Measurements from ENCODE around the gene TTC12.

TTC12 gene

GRCh38 chr11:113385749-113386148, 71.4 kb downstream of the TTC12 start:
- TF ChIP-seq GATA1 (IDR thresholded peaks at IDR 0.05; ENCODE audit: low read depth, low read length) = no peak
- TF ChIP-seq POLR2A (IDR thresholded peaks at IDR 0.05; ENCODE audit: low read length) = no peak
- no peak for DNase-seq

- TF ChIP-seq GATA1 (IDR thresholded peaks at IDR 0.05; ENCODE audit: low read depth, low read length) = no peak
- no peak for DNase-seq
Measured at GRCh38 chr11:113386866-113387265, 72.5 kb downstream of the TTC12 start.

DNA sequence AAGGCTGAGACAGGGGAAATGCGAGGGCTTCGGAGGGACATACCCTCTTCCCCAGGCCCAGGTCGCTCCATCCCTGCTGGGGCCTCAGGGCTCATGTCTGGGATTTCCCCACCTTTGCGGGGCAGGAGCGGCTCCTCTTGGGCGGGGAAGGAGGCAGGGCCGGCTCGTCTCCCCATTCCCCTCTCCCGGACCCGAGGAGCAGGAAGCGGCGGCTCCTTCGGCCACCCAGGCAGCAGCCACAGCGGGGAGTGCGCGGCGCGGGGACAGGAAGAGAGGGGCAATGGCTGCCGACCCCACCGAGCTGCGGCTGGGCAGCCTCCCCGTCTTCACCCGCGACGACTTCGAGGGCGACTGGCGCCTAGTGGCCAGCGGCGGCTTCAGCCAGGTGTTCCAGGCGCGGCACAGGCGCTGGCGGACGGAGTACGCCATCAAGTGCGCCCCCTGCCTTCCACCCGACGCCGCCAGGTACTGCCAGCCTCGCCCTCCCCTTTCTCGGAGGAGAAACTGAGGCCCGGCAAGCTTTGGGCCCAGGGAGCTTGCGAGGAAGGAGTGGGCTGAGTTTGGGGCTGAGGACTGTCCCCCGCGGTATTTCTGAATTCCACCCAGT, 73.3 kb downstream of the TTC12 start, which contains the start of gene ANKK1:
TSS of gene ANKK1 (plus strand) at position 175 of the 607 bp plus-strand sequence. CDS start at position 281, 106 bp downstream.
- TF ChIP-seq GATA1 (IDR thresholded peaks at IDR 0.05; ENCODE audit: low read depth, low read length) (no peak), POLR2A (IDR thresholded peaks at IDR 0.05; ENCODE audit: low read length) (no peak)
- DNase-seq = no peak

DNA sequence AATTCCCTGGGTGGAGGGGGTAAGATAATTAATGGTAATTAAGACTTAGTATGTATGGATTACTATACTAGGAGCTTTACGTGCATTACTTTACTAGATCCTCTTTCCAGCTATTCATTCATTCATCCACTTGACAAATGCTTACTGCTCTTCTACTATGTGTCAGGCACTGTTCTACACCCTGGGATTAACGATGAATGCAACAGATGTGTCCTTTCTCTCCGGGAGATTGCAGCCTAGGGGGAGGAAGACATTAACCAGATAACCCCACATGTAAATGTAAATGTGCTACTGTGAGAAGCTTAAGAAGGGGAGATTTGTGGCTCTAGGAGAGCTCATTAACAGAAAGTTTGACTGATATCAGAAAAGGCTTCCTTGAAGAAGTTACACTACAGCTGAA, 74.9 kb downstream of the TTC12 start:
- no peak for DNase-seq
- no peak for TF ChIP-seq POLR2A (IDR thresholded peaks at IDR 0.05; ENCODE audit: low read length)
- no peak for TF ChIP-seq GATA1 (IDR thresholded peaks at IDR 0.05; ENCODE audit: low read depth, low read length)

- TF ChIP-seq GATA1 (IDR thresholded peaks at IDR 0.05; ENCODE audit: low read depth, low read length) (no peak), POLR2A (IDR thresholded peaks at IDR 0.05; ENCODE audit: low read length) (no peak)
- DNase-seq = no peak
Measured at GRCh38 chr11:113392236-113392921, 78.0 kb downstream of the TTC12 start.

GRCh38 chr11:113393501-113393985, 79.2 kb downstream of the TTC12 start:
- no peak for DNase-seq
- TF ChIP-seq GATA1 (IDR thresholded peaks at IDR 0.05; ENCODE audit: low read depth, low read length) = no peak
- no peak for TF ChIP-seq POLR2A (IDR thresholded peaks at IDR 0.05; ENCODE audit: low read length)

DNA sequence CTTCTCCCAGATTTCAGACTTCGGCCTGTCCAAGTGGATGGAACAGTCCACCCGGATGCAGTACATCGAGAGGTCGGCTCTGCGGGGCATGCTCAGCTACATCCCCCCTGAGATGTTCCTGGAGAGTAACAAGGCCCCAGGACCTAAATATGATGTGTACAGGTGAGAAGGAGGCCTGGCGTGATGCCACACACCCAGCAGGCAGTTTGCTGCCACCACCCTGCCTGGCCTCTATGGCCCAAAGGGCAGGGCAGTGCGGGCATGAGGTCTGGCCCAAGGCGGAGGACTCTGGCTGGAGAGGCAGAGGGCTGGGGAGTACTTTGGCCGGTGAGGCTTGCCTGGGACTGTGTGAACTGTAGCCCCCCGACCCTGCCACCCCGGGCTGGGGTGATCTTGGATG, 80.5 kb downstream of the TTC12 start:
- TF ChIP-seq GATA1 (IDR thresholded peaks at IDR 0.05; ENCODE audit: low read depth, low read length) (no peak), POLR2A (IDR thresholded peaks at IDR 0.05; ENCODE audit: low read length) (no peak)

DNA sequence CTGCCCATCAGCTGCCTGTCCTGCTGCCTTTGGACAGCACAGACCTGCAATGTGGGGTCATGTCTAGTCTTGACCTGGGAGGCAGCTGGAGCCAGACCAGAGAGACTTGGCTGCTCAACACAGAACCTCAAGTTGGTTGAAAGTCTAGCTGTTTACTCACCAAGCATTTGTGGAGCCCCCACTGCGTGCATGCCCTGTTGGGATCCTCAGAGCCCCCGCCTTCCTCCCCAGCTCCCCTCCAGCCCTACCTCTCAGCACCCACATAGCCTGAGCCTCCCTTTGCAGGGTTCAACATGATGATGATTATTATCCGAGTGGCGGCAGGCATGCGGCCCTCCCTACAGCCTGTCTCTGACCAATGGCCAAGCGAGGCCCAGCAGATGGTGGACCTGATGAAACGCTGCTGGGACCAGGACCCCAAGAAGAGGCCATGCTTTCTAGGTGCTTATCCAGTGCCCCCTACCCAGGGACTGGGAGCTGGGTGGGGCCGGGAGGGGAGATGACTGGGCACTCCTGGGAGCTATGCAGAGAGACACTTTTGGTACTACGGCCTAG, 81.5 kb downstream of the TTC12 start:
- DNase-seq = no peak
- TF ChIP-seq POLR2A (IDR thresholded peaks at IDR 0.05; ENCODE audit: low read length) = no peak
- TF ChIP-seq GATA1 (IDR thresholded peaks at IDR 0.05; ENCODE audit: low read depth, low read length) = no peak

More for the DNA sequence above, 80.5 kb downstream of the TTC12 start:
- no peak for DNase-seq

DNA sequence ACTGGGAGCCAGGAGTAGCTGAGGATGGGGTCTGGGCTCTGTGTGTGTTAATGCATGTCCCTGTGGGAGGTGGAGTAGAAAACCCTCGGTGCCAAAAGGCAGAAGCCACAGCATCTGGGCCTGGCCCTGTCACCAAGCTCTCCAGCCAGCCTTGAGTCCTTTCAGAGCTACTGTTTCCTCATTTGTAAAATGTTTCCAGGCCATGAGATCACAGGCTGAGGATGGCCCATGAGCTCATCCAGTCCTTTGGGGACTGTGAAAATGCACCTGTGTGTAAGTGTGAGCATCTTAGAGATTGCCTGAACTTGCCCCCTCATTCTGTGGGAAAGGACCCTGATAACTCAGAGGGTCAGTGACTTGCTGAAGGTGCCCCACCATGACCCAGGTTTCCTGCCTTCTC, 82.3 kb downstream of the TTC12 start:
- no peak for DNase-seq
- TF ChIP-seq POLR2A (IDR thresholded peaks at IDR 0.05; ENCODE audit: low read length) (no peak), GATA1 (IDR thresholded peaks at IDR 0.05; ENCODE audit: low read depth, low read length) (no peak)

- no peak for DNase-seq
- TF ChIP-seq POLR2A (IDR thresholded peaks at IDR 0.05; ENCODE audit: low read length) (no peak), GATA1 (IDR thresholded peaks at IDR 0.05; ENCODE audit: low read depth, low read length) (no peak)
Measured at GRCh38 chr11:113397212-113397611, 82.8 kb downstream of the TTC12 start.

DNA sequence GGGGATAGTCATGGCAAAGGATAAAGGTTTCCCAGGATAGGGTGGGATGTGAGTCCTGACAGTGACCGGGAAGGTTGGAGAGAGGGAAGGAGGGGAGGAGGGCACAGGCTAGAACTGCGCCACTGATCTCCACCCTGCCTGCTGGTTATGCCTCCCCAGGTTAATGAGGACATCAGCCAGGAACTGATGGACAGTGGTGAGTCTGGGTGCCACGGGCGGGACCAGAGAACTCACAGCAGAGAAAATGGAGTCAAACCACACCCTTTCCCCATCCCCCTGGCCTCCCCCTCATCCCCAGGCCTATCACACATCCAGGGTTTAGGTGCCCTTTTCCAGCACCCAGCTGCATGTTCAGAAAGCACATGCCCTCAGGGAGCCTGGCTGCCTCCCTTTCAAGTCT, 83.4 kb downstream of the TTC12 start:
- TF ChIP-seq GATA1 (IDR thresholded peaks at IDR 0.05; ENCODE audit: low read depth, low read length) (no peak), POLR2A (IDR thresholded peaks at IDR 0.05; ENCODE audit: low read length) (no peak)

DNA sequence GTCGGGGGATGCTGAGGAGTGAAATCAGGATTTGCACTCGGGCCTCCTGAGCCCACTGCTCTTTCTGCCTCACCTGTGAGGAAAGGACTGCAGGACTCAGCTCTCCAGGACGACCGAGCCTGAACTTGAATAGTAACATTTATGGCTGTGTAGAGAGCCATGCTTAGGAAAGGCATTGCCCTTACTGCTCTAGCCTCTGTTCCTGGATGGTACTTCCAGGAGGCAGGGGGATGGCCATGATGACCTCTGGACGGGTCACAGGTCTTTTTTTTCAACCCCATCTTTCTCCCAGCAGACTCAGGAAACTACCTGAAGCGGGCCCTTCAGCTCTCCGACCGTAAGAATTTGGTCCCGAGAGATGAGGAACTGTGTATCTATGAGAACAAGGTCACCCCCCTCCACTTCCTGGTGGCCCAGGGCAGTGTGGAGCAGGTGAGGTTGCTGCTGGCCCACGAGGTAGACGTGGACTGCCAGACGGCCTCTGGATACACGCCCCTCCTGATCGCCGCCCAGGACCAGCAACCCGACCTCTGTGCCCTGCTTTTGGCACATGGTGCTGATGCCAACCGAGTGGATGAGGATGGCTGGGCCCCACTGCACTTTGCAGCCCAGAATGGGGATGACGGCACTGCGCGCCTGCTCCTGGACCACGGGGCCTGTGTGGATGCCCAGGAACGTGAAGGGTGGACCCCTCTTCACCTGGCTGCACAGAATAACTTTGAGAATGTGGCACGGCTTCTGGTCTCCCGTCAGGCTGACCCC, 84.5 kb downstream of the TTC12 start:
- DNase-seq = no peak
- TF ChIP-seq POLR2A (IDR thresholded peaks at IDR 0.05; ENCODE audit: low read length) (no peak), GATA1 (IDR thresholded peaks at IDR 0.05; ENCODE audit: low read depth, low read length) (no peak)

More for the DNA sequence above, 83.4 kb downstream of the TTC12 start:
- no peak for DNase-seq

DNA sequence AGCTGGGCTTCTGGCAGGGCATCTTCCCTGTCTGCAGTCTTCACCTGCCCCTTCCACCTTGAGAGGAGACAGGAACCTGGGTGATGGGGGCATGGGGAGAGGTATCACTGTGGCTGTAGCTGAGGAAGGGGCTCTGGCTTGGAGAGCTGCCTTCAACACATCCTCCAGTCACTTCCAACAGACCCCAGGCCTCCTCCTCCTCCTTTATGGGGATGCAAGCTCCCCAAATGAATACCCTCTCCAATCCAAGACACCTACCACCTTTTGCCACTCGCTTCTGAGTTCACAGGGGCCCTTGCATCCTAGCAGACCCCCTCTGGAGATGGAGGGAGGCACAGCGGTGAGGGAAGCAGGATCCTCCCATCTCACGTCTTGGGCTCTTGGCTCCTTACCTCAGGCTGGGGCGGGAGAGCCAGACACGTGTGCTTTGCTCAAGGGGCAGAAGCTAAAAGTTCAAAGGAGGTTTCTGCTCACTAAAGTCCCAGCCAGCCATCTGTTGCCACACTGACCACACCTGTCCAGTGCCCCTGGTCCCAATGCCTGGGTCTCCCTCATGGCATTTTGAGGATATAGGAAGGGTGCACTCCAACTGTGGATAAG, 86.3 kb downstream of the TTC12 start:
- TF ChIP-seq GATA1 (IDR thresholded peaks at IDR 0.05; ENCODE audit: low read depth, low read length) = no peak
- TF ChIP-seq POLR2A (IDR thresholded peaks at IDR 0.05; ENCODE audit: low read length) = no peak
- DNase-seq = no peak

GRCh38 chr11:113401718-113402117, 87.3 kb downstream of the TTC12 start:
- no peak for DNase-seq

More at GRCh38 chr11:113401718-113402117, 87.3 kb downstream of the TTC12 start:
- TF ChIP-seq POLR2A (IDR thresholded peaks at IDR 0.05; ENCODE audit: low read length) = no peak
- no peak for TF ChIP-seq GATA1 (IDR thresholded peaks at IDR 0.05; ENCODE audit: low read depth, low read length)
